ENCODE data around the gene LRWD1. TPM values are rescaled to one million over a fixed set of nuclear protein-coding genes. Genes with fewer than 3 reads are reported as not detected.

The LRWD1 gene
- total and polyA plus RNA-seq, 2 of the 13 experiments (the other 11 are each of a cell fraction or from before 2014, with no cell fraction given), result 8.5 to 16.3 TPM

DNA sequence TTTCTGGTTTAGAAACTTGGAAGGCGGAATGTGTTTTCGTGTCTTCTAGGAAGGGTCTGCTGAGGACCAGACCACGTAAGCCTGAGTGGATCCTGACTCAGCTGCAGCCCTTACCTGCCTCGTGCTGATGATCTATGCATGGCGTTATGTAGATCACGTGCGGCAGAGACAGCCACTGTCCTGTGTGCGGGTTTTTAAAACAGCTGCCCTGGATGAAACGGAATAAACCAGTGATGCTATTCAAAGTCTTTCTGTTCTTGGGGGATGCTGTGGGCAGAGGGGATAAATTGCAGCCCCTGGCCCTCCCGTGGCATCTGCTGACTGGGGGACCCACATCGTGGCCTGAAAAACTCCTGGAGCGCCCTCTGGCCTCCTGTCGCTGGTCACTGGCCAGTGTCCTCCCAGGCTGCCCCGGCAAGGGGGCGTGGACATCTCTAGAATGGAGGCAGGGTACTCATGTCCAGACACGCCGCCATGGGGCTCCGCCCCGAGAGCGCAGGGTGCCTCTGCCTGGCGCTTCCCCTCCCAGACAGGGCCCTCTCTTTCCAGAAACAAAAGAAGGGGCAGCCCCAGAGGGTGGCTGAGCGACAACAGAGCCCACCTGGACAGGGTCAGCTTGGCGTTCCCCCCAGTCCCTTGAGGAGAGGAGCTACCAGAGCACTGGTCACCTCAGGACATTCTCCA is 13.3 kb upstream of the LRWD1 start (continued):
- no peak for TF ChIP-seq ZNF674 (CRISPR knock-in tag; IDR thresholded peaks at IDR 0.05; ENCODE audit: low read depth)
- 0 out of 2 replicates have a peak, but pooled peaks have one; percentile 54 for TF ChIP-seq MEIS2 (CRISPR knock-in tag; IDR thresholded peaks at IDR 0.05)
- TF ChIP-seq, protein P1, sequence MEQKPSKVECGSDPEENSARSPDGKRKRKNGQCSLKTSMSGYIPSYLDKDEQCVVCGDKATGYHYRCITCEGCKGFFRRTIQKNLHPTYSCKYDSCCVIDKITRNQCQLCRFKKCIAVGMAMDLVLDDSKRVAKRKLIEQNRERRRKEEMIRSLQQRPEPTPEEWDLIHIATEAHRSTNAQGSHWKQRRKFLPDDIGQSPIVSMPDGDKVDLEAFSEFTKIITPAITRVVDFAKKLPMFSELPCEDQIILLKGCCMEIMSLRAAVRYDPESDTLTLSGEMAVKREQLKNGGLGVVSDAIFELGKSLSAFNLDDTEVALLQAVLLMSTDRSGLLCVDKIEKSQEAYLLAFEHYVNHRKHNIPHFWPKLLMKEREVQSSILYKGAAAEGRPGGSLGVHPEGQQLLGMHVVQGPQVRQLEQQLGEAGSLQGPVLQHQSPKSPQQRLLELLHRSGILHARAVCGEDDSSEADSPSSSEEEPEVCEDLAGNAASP (CRISPR knock-in tag; IDR thresholded peaks at IDR 0.05; ENCODE audit: borderline replicate concordance), result 0 out of 2 replicates have a peak, but pooled peaks have one; percentile 34
- TF ChIP-seq PRPF4 (IDR thresholded peaks at IDR 0.05; ENCODE audit: low read depth, low read length, poor library complexity, severe bottlenecking), result no peak
- TF ChIP-seq STAT5B (CRISPR knock-in tag; IDR thresholded peaks at IDR 0.05), result no peak
- no peak for TF ChIP-seq ZBTB20 (CRISPR knock-in tag; IDR thresholded peaks at IDR 0.05; ENCODE audit: borderline replicate concordance, low read depth)
- no peak for TF ChIP-seq ZNF609 (CRISPR knock-in tag; IDR thresholded peaks at IDR 0.05; ENCODE audit: borderline replicate concordance)
- no peak for TF ChIP-seq ZBED4 (CRISPR knock-in tag; IDR thresholded peaks at IDR 0.05; ENCODE audit: borderline replicate concordance)
- no peak for TF ChIP-seq JUN (CRISPR knock-in tag; IDR thresholded peaks at IDR 0.05)
- TF ChIP-seq, protein P2, sequence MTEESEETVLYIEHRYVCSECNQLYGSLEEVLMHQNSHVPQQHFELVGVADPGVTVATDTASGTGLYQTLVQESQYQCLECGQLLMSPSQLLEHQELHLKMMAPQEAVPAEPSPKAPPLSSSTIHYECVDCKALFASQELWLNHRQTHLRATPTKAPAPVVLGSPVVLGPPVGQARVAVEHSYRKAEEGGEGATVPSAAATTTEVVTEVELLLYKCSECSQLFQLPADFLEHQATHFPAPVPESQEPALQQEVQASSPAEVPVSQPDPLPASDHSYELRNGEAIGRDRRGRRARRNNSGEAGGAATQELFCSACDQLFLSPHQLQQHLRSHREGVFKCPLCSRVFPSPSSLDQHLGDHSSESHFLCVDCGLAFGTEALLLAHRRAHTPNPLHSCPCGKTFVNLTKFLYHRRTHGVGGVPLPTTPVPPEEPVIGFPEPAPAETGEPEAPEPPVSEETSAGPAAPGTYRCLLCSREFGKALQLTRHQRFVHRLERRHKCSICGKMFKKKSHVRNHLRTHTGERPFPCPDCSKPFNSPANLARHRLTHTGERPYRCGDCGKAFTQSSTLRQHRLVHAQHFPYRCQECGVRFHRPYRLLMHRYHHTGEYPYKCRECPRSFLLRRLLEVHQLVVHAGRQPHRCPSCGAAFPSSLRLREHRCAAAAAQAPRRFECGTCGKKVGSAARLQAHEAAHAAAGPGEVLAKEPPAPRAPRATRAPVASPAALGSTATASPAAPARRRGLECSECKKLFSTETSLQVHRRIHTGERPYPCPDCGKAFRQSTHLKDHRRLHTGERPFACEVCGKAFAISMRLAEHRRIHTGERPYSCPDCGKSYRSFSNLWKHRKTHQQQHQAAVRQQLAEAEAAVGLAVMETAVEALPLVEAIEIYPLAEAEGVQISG (CRISPR knock-in tag; IDR thresholded peaks at IDR 0.05), result peak; percentile 67
- TF ChIP-seq SOX13 (IDR thresholded peaks at IDR 0.05), result no peak
- TF ChIP-seq SOX13 (CRISPR knock-in tag; conservative IDR thresholded peaks at IDR 0.05 in 1 of 2, IDR thresholded peaks at IDR 0.05 in 1 of 2), result no peak
- TF ChIP-seq KDM3A (CRISPR knock-in tag; IDR thresholded peaks at IDR 0.05; ENCODE audit: low read depth), result no peak
- TF ChIP-seq DBP (CRISPR knock-in tag; IDR thresholded peaks at IDR 0.05; ENCODE audit: not compliant biosample characterization), result no peak
